ENCODE measurements around the gene CROCC2.

DNA sequence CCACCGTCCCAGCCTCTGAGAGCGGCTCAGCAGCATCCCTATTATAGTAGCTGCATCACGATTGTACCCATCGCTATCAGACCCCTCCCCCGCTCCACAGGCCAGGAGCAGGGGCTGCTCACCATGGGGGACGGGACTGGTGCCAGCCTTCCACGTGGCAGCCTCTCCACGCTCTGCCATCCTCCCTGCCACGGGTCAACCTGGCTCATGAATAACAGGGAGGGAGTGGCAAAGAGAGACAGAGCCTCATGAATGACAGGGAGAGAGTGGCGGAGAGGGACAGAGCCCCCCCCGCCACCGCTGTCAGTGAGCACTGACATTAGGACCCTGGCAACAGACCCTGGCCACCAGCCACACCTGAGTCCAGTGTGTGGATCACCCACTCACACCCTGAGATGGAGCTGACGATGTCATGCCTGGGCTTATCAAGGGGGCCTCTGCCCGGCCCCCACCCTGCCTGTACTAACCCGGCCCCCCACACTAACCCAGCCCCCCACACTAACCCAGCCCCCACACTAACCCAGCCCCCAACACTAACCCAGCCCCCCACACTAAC is 16.9 kb downstream of the CROCC2 start:
- no peak for TF ChIP-seq EZH2phosphoT487 (IDR thresholded peaks at IDR 0.05; ENCODE audit: borderline replicate concordance, low read depth, low read length)
- TF ChIP-seq, protein P1, sequence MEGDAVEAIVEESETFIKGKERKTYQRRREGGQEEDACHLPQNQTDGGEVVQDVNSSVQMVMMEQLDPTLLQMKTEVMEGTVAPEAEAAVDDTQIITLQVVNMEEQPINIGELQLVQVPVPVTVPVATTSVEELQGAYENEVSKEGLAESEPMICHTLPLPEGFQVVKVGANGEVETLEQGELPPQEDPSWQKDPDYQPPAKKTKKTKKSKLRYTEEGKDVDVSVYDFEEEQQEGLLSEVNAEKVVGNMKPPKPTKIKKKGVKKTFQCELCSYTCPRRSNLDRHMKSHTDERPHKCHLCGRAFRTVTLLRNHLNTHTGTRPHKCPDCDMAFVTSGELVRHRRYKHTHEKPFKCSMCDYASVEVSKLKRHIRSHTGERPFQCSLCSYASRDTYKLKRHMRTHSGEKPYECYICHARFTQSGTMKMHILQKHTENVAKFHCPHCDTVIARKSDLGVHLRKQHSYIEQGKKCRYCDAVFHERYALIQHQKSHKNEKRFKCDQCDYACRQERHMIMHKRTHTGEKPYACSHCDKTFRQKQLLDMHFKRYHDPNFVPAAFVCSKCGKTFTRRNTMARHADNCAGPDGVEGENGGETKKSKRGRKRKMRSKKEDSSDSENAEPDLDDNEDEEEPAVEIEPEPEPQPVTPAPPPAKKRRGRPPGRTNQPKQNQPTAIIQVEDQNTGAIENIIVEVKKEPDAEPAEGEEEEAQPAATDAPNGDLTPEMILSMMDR (conservative IDR thresholded peaks at IDR 0.05; ENCODE audit: low read length): no peak
